ENCODE results near the gene CHN1.

CHN1 gene

GRCh38 chr2:174812037-174812436 is 193.1 kb downstream of the CHN1 start:
- no peak for DNase-seq

- DNase-seq, result no peak
Measured at GRCh38 chr2:174807931-174808330, 197.2 kb downstream of the CHN1 start.

- no peak for DNase-seq
Measured at GRCh38 chr2:174805803-174806202, 199.4 kb downstream of the CHN1 start.

- DNase-seq, result no peak
Measured at GRCh38 chr2:174802459-174802858, 202.7 kb downstream of the CHN1 start.

GRCh38 chr2:174800436-174801205 is 204.6 kb downstream of the CHN1 start:
- DNase-seq, result no peak

- no peak for DNase-seq
Measured at GRCh38 chr2:174798801-174799200, 206.4 kb downstream of the CHN1 start.

GRCh38 chr2:174797781-174798276 is 207.4 kb downstream of the CHN1 start:
- no peak for DNase-seq

GRCh38 chr2:174796319-174796771 is 208.8 kb downstream of the CHN1 start:
- DNase-seq, result no peak

GRCh38 chr2:174794851-174795374 is 210.3 kb downstream of the CHN1 start:
- no peak for DNase-seq

GRCh38 chr2:174792309-174793025 is 212.7 kb downstream of the CHN1 start:
- no peak for DNase-seq

GRCh38 chr2:174791746-174792280 is 213.4 kb downstream of the CHN1 start:
- no peak for DNase-seq

- DNase-seq, result no peak
Measured at GRCh38 chr2:174791020-174791419, 214.2 kb downstream of the CHN1 start.

- no peak for DNase-seq
Measured at GRCh38 chr2:174789001-174789400, 216.2 kb downstream of the CHN1 start.

GRCh38 chr2:174788291-174788929 is 216.8 kb downstream of the CHN1 start:
- DNase-seq, result peak; percentile 21

GRCh38 chr2:174787487-174788205 is 217.5 kb downstream of the CHN1 start:
- no peak for DNase-seq

GRCh38 chr2:174786066-174786725 is 219.0 kb downstream of the CHN1 start:
- no peak for DNase-seq

GRCh38 chr2:174785481-174785880 is 219.7 kb downstream of the CHN1 start:
- no peak for DNase-seq

GRCh38 chr2:174784909-174785308 is 220.3 kb downstream of the CHN1 start:
- DNase-seq, result no peak

GRCh38 chr2:174784316-174784715 is 220.9 kb downstream of the CHN1 start:
- DNase-seq, result no peak

- DNase-seq, result no peak
Measured at GRCh38 chr2:174781996-174782395, 223.2 kb downstream of the CHN1 start.

GRCh38 chr2:174781298-174781697 is 223.9 kb downstream of the CHN1 start:
- DNase-seq, result no peak

- no peak for DNase-seq
Measured at GRCh38 chr2:174780856-174781255, 224.3 kb downstream of the CHN1 start.
